Measurements from ENCODE around the gene ZNF518A. TPM values are rescaled to one million over a fixed set of nuclear protein-coding genes. Genes with fewer than 3 reads are reported as not detected.

ZNF518A gene
- total and polyA plus RNA-seq, 10 of the 15 experiments (the other 5 are each of a cell fraction or from before 2014, with no cell fraction given), result 3.7 to 24.4 (median 15.4) TPM

GRCh38 chr10:96097865-96098264, 32.2 kb upstream of the ZNF518A start:
- CTCF ChIA-PET, result interaction anchor here (0.5 to 1.3 kb wide), 2 partner anchors 9 to 201 kb away, joined by 3 to 8 read pairs; no protein-coding TSS in a partner anchor
- SMC1A ChIA-PET (ENCODE audit: uncharacterized antibody, unreplicated experiment), result no interaction called here
- Histone ChIP-seq H3K79me2 (ENCODE audit: control insufficient read depth, insufficient read depth, low read length) (no peaks in the 10 kb centered on the region), H3K27ac (ENCODE audit: control insufficient read depth, insufficient read depth) (no peak overlapping the region), H3K27me3 (replicated peaks in 1 of 2; ENCODE audit: control insufficient read depth in 2 of 2, insufficient read depth in 2 of 2, low read length in 1 of 2) (no peaks in the 10 kb centered on the region), H3K4me3 (no peak overlapping the region), H4K20me1 (ENCODE audit: control insufficient read depth, insufficient read depth) (no peaks in the 10 kb centered on the region), H3K9me3 (replicated peaks; ENCODE audit: control insufficient read depth, insufficient read depth, low read length) (no peaks in the 10 kb centered on the region), H3K4me1 (ENCODE audit: control insufficient read depth, insufficient read depth, low read length) (no peaks in the 10 kb centered on the region), H2AFZ (ENCODE audit: control insufficient read depth, low read depth, low read length) (no peak overlapping the region), H3K4me2 (ENCODE audit: control insufficient read depth, insufficient read depth) (no peak overlapping the region), H3K36me3 (ENCODE audit: control insufficient read depth in 2 of 2, insufficient read depth in 2 of 2, low read length in 1 of 2) (no peaks in the 10 kb centered on the region), H3K9ac (ENCODE audit: control insufficient read depth, insufficient read depth, low read length) (no peak overlapping the region)
- FAIRE-seq, result no peak
- DNase-seq (ENCODE audit: low read depth, low spot score), result no peak
- TF ChIP-seq STAT1 (conservative IDR thresholded peaks at IDR 0.05) (no peak), CHD2 (IDR thresholded peaks at IDR 0.05; ENCODE audit: borderline replicate concordance, low read depth, low read length) (no peak), ZNF687 (IDR thresholded peaks at IDR 0.05) (no peak), TBL1XR1 (IDR thresholded peaks at IDR 0.05; ENCODE audit: low read depth, low read length) (no peak), KLF5 (IDR thresholded peaks at IDR 0.05; ENCODE audit: partially characterized antibody) (no peak), FOS (IDR thresholded peaks at IDR 0.05; ENCODE audit: borderline replicate concordance, extremely low read depth, insufficient read length) (no peak), TARDBP (IDR thresholded peaks at IDR 0.05; ENCODE audit: borderline replicate concordance) (no peak), CBX3 (IDR thresholded peaks at IDR 0.05; ENCODE audit: borderline replicate concordance, low read depth) (no peak), NR2C1 (IDR thresholded peaks at IDR 0.05) (no peak), ZNF217 (IDR thresholded peaks at IDR 0.05) (no peak), SRF (IDR thresholded peaks at IDR 0.05; ENCODE audit: low read depth in 2 of 2, low read length in 2 of 2) (no peak), JUND (IDR thresholded peaks at IDR 0.05; ENCODE audit: low read depth, low read length) (no peak), EED (IDR thresholded peaks at IDR 0.05; ENCODE audit: low read depth) (no peak), CEBPB (IDR thresholded peaks at IDR 0.05; ENCODE audit: borderline replicate concordance in 1 of 2, low read depth in 2 of 2, low read length in 2 of 2) (no peak), JUNB (IDR thresholded peaks at IDR 0.05) (no peak), GATAD2B (conservative IDR thresholded peaks at IDR 0.05; ENCODE audit: low read depth) (no peak)
- TF ChIP-seq, protein P1, sequence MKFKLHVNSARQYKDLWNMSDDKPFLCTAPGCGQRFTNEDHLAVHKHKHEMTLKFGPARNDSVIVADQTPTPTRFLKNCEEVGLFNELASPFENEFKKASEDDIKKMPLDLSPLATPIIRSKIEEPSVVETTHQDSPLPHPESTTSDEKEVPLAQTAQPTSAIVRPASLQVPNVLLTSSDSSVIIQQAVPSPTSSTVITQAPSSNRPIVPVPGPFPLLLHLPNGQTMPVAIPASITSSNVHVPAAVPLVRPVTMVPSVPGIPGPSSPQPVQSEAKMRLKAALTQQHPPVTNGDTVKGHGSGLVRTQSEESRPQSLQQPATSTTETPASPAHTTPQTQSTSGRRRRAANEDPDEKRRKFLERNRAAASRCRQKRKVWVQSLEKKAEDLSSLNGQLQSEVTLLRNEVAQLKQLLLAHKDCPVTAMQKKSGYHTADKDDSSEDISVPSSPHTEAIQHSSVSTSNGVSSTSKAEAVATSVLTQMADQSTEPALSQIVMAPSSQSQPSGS (IDR thresholded peaks at IDR 0.05; ENCODE audit: low read length), result no peak
- TF ChIP-seq, protein P2, sequence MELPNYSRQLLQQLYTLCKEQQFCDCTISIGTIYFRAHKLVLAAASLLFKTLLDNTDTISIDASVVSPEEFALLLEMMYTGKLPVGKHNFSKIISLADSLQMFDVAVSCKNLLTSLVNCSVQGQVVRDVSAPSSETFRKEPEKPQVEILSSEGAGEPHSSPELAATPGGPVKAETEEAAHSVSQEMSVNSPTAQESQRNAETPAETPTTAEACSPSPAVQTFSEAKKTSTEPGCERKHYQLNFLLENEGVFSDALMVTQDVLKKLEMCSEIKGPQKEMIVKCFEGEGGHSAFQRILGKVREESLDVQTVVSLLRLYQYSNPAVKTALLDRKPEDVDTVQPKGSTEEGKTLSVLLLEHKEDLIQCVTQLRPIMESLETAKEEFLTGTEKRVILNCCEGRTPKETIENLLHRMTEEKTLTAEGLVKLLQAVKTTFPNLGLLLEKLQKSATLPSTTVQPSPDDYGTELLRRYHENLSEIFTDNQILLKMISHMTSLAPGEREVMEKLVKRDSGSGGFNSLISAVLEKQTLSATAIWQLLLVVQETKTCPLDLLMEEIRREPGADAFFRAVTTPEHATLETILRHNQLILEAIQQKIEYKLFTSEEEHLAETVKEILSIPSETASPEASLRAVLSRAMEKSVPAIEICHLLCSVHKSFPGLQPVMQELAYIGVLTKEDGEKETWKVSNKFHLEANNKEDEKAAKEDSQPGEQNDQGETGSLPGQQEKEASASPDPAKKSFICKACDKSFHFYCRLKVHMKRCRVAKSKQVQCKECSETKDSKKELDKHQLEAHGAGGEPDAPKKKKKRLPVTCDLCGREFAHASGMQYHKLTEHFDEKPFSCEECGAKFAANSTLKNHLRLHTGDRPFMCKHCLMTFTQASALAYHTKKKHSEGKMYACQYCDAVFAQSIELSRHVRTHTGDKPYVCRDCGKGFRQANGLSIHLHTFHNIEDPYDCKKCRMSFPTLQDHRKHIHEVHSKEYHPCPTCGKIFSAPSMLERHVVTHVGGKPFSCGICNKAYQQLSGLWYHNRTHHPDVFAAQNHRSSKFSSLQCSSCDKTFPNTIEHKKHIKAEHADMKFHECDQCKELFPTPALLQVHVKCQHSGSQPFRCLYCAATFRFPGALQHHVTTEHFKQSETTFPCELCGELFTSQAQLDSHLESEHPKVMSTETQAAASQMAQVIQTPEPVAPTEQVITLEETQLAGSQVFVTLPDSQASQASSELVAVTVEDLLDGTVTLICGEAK (IDR thresholded peaks at IDR 0.05; ENCODE audit: borderline replicate concordance), result no peak
- intact Hi-C loops (cut with micrococcal nuclease; ENCODE audit: unreplicated experiment) (no loop called here), in situ Hi-C loops (cut with MboI) (no loop called here)
- 54% methylated on average over 3 of the region's 3 CpGs for WGBS (ENCODE audit: insufficient coverage, insufficient replicate concordance, low lambda C conversion rate, missing lambda C conversion rate)
- POLR2A ChIA-PET, result no interaction called here
- no TSS peak for BruUV-seq (replicated peaks)
- no peak for ATAC-seq
- RAD21 ChIA-PET (ENCODE audit: unreplicated experiment), result no interaction called here

All from GM12878 (cell line).